Stomach (tissue), 9 donors: ENCODE results near the gene COX6B1. TPM values are rescaled to one million over a fixed set of nuclear protein-coding genes. Genes with fewer than 3 reads are reported as not detected.

ENCODE experiments used
- DNase-seq, 2 donors: peaks; one replicate each; pipeline versions ENCODE4 v3.0.0 to v3.0.0-alpha.2; 2013 to 2019
- H3K27ac ChIP-seq, 5 donors: fragments of 200-600 bp in 4 of 5; sonication (generic) in 4 of 5; one replicate each; pipeline ENCODE4 v1.5.1; 2013 to 2019; ENCODE audit warnings: mild to moderate bottlenecking in 1 of 5, moderate library complexity in 1 of 5
- H3K27me3 ChIP-seq, 3 donors: fragments of 200-600 bp; sonication (generic); one replicate each; pipeline ENCODE4 v1.5.1; 2017 to 2019; ENCODE audit warnings: mixed run types in 1 of 3
- H3K36me3 ChIP-seq, 4 donors: fragments of 200-600 bp; sonication (generic); 1 replicate in 3 of 4; 2 replicates in 1 of 4; pipeline ENCODE4 v1.5.1; 2016 to 2019
- H3K4me1 ChIP-seq, 4 donors: fragments of 200-600 bp; sonication (generic); one replicate each; pipeline ENCODE4 v1.5.1; 2016 to 2019
- H3K4me3 ChIP-seq, 4 donors: fragments of 200-600 bp; sonication (generic) in 3 of 4; one replicate each; pipeline ENCODE4 v1.5.1; 2016 to 2019; ENCODE audit warnings: mild to moderate bottlenecking in 1 of 4
- H3K9me3 ChIP-seq, 4 donors: fragments of 200-600 bp; sonication (generic); one replicate each; pipeline ENCODE4 v1.5.1; 2016 to 2019
- CTCF ChIP-seq, 7 experiments: fragments of 450-650 bp in 4 of 7; fragments of 200-600 bp in 3 of 7; sonication (generic) in 3 of 7; IDR thresholded peaks; one replicate each; pipeline ENCODE4 v1.5.1; 2016 to 2019; ENCODE audit warnings: antibody characterized with exemption in 7 of 7, control low read depth in 2 of 7, mild to moderate bottlenecking in 1 of 7
- EP300 ChIP-seq: sonication (generic); formaldehyde crosslinking; IDR thresholded peaks from one replicate; pipeline ENCODE4 v1.6.1; 2017; ENCODE audit warnings: antibody characterized with exemption
- POLR2A ChIP-seq, 4 donors: fragments of 450-650 bp; IDR thresholded peaks; one replicate each; pipeline ENCODE4 v1.6.1; 2016; ENCODE audit warnings: antibody characterized with exemption in 4 of 4, control low read depth in 2 of 4, mild to moderate bottlenecking in 1 of 4, moderate library complexity in 1 of 4
- POLR2AphosphoS5 ChIP-seq, 3 donors: sonication (generic); formaldehyde crosslinking; IDR thresholded peaks; one replicate each; pipeline ENCODE4 v1.6.1; 2016; ENCODE audit warnings: antibody characterized with exemption in 3 of 3
- WGBS, 5 donors: extraction: QIAGEN DNeasy Blood & Tissue Kit in 3 of 5; methylation state at CpG; one replicate each; pipeline versions ENCODE4 v1.1.5 to v1.1.7; 2013 to 2018; 5-methylcytosine and 5-hydroxymethylcytosine counted together
- intact Hi-C: fragments of 100-400 bp; cut with DNase I; formaldehyde crosslinking; loops from one replicate; pipeline ENCODE4 v1.15.1; 2023; ENCODE audit warnings: low total_unique reads
- polyA plus RNA-seq, 3 donors: library from polyadenylated mRNA; stranded (reverse); fragments of 200-250 nt; gene quantifications; one replicate each; pipeline ENCODE4 v1.2.3, GENCODE V29; 2013
- total RNA-seq, 5 donors: library from RNA; depleted of rRNA; stranded (reverse); fragments of >200 nt; gene quantifications; one replicate each; pipeline versions ENCODE4 v1.1.0 to v1.2.3, GENCODE V29; 2014 to 2016
- donor health status: healthy with polysubstance abuse.
- donor health status: Bipolar disorder and iron deficiency.
- donor health status: healthy.

Gene COX6B1
- total and polyA plus RNA-seq, 8 donors = 198 to 1,293 (median 663) TPM

GRCh38 chr19:35692010-35692409 is 43.9 kb downstream of the COX6B1 start:
- Histone ChIP-seq H3K27me3 (peaks cover 0 to 7% (median 0%) of the 10 kb centered on the region in 3 donors), H3K4me1 (no peaks in the 10 kb centered on the region), H3K36me3 (no peaks in the 10 kb centered on the region), H3K4me3 (no peak overlapping the region), H3K27ac (no peak overlapping the region), H3K9me3 (no peaks in the 10 kb centered on the region)
- TF ChIP-seq CTCF (IDR thresholded peaks at IDR 0.05) (no peak), EP300 (no peak), POLR2A (IDR thresholded peaks at IDR 0.05) (no peak), POLR2AphosphoS5 (IDR thresholded peaks at IDR 0.05) (no peak)
- no peak for DNase-seq
- 29 to 64% (median 43%) methylated on average over 7 to 11 of the region's 11 CpGs for WGBS, 5 donors
- intact Hi-C loops = no loop called here

GRCh38 chr19:35693422-35693821 is 45.3 kb downstream of the COX6B1 start:
- H3K27ac ChIP-seq = no peak overlapping the region
- no peak for DNase-seq
- no peaks in the 10 kb centered on the region for H3K36me3 ChIP-seq
- WGBS, 5 donors = 9 to 21% (median 11%) methylated on average over 8 of the region's 8 CpGs
- peaks cover 0 to 3% (median 0%) of the 10 kb centered on the region in 3 donors for H3K27me3 ChIP-seq
- H3K4me1 ChIP-seq = no peaks in the 10 kb centered on the region
- no peak for TF ChIP-seq EP300
- no peak for TF ChIP-seq CTCF (IDR thresholded peaks at IDR 0.05)
- no peak overlapping the region for H3K4me3 ChIP-seq
- intact Hi-C loops = no loop called here
- H3K9me3 ChIP-seq = no peaks in the 10 kb centered on the region

- no peaks in the 10 kb centered on the region for H3K36me3 ChIP-seq
- no peaks in the 10 kb centered on the region for H3K9me3 ChIP-seq
- no peak for TF ChIP-seq POLR2A (IDR thresholded peaks at IDR 0.05)
- peak in 5 of 7 experiments; percentile 84 to 98 (median 97) for TF ChIP-seq CTCF (IDR thresholded peaks at IDR 0.05)
- no peak for TF ChIP-seq EP300
- TF ChIP-seq POLR2AphosphoS5 (IDR thresholded peaks at IDR 0.05) = peak in 1 of 3 donors; percentile 77
- peak; percentile 92 to 95 for DNase-seq
- H3K4me1 ChIP-seq = no peaks in the 10 kb centered on the region
- H3K4me3 ChIP-seq = no peak overlapping the region
- no peak overlapping the region for H3K27ac ChIP-seq
- H3K27me3 ChIP-seq = no peaks in the 10 kb centered on the region
- intact Hi-C loops = no loop called here
- 32 to 41% (median 33%) methylated on average over 8 of the region's 8 CpGs for WGBS, 5 donors
Observed at GRCh38 chr19:35693835-35694599, 45.9 kb downstream of the COX6B1 start.

- intact Hi-C loops = no loop called here
- Histone ChIP-seq H3K27me3 (no peaks in the 10 kb centered on the region), H3K9me3 (no peaks in the 10 kb centered on the region), H3K4me1 (no peaks in the 10 kb centered on the region), H3K27ac (no peak overlapping the region), H3K4me3 (no peak overlapping the region), H3K36me3 (no peaks in the 10 kb centered on the region)
- no peak for TF ChIP-seq CTCF (IDR thresholded peaks at IDR 0.05)
- no peak for TF ChIP-seq POLR2AphosphoS5 (IDR thresholded peaks at IDR 0.05)
- no peak for TF ChIP-seq EP300
- TF ChIP-seq POLR2A (IDR thresholded peaks at IDR 0.05) = no peak
- WGBS, 5 donors = 71 to 85% (median 77%) methylated on average over 2 of the region's 2 CpGs
- no peak for DNase-seq
Observed at GRCh38 chr19:35695895-35696422, 47.8 kb downstream of the COX6B1 start.
